MM.1S (cell line): ENCODE measurements around the gene RAB1B.
"Not testable (repeated sequence)": the region's sequence is repeated elsewhere in the genome, so short reads cannot be mapped to it uniquely, and the experiment has no call there.

Source experiments
- DNase-seq: peaks from one replicate; pipeline ENCODE4 v3.0.0-alpha.2; 2015
- H2AFZ ChIP-seq: fragments of 300-600 bp; sonication (generic); 2 replicates; pipeline ENCODE4 v1.6.0; 2016; ENCODE audit warnings: antibody characterized with exemption, low read length
- H3F3A ChIP-seq: fragments of 300-600 bp; sonication (generic); 2 replicates; pipeline ENCODE4 v1.6.1; 2016; ENCODE audit warnings: mild to moderate bottlenecking, antibody characterized with exemption, low read length, moderate library complexity, mixed read lengths; ENCODE audit not compliant: insufficient read depth
- H3K27ac ChIP-seq: fragments of 300-600 bp; sonication (generic); 2 replicates; pipeline ENCODE4 v1.5.1; 2016; ENCODE audit warnings: mild to moderate bottlenecking, low read length
- H3K27me3 ChIP-seq: fragments of 300-600 bp; sonication (generic); replicated peaks from 2 replicates; pipeline ENCODE4 v1.6.0; 2016; ENCODE audit warnings: low read length; ENCODE audit not compliant: insufficient read depth
- H3K36me3 ChIP-seq: fragments of 300-600 bp; sonication (generic); replicated peaks from 2 replicates; pipeline ENCODE4 v1.6.1; 2016; ENCODE audit warnings: mild to moderate bottlenecking, low read length, mixed read lengths; ENCODE audit not compliant: insufficient read depth
- H3K4me1 ChIP-seq: fragments of 300-600 bp; sonication (generic); 2 replicates; pipeline ENCODE4 v1.6.1; 2016; ENCODE audit warnings: low read length, mixed read lengths
- H3K4me2 ChIP-seq: fragments of 300-600 bp; sonication (generic); 2 replicates; pipeline ENCODE4 v1.6.0; 2016; ENCODE audit warnings: low read depth, low read length
- H3K4me3 ChIP-seq: fragments of 300-600 bp; sonication (generic); 2 replicates; pipeline ENCODE4 v1.5.1; 2016; ENCODE audit warnings: low read length, mixed read lengths
- H3K79me2 ChIP-seq: fragments of 300-600 bp; sonication (generic); 2 replicates; pipeline ENCODE4 v1.6.1; 2016; ENCODE audit warnings: mixed run types, low read length, mixed read lengths
- H3K9ac ChIP-seq: fragments of 300-600 bp; sonication (generic); 2 replicates; pipeline ENCODE4 v1.6.1; 2016; ENCODE audit warnings: low read length, mixed read lengths
- H3K9me2 ChIP-seq: fragments of 300-600 bp; sonication (generic); replicated peaks from 2 replicates; pipeline ENCODE4 v1.6.1; 2016; ENCODE audit warnings: mild to moderate bottlenecking, low read length, mixed read lengths; ENCODE audit not compliant: insufficient read depth
- H3K9me3 ChIP-seq: fragments of 300-600 bp; sonication (generic); replicated peaks from 2 replicates; pipeline ENCODE4 v1.6.1; 2016; ENCODE audit warnings: mild to moderate bottlenecking, low read length, mixed read lengths; ENCODE audit not compliant: insufficient read depth
- H4K20me1 ChIP-seq: fragments of 300-600 bp; sonication (generic); 2 replicates; pipeline ENCODE4 v1.6.1; 2016; ENCODE audit warnings: mild to moderate bottlenecking, low read length, moderate library complexity, mixed read lengths; ENCODE audit not compliant: insufficient read depth
- CTCF ChIP-seq: fragments of 300-600 bp; sonication (generic); IDR thresholded peaks from 2 replicates; pipeline ENCODE4 v1.5.1; 2016; ENCODE audit warnings: antibody characterized with exemption, low read length, mixed read lengths
- EZH2 ChIP-seq: fragments of 300-600 bp; sonication (generic); optimal IDR thresholded peaks from 2 replicates; pipeline ENCODE3; 2017; ENCODE audit warnings: low read depth, mild to moderate bottlenecking, antibody characterized with exemption, low read length, mixed read lengths
- EZH2phosphoT487 ChIP-seq: fragments of 300-600 bp; sonication (generic); IDR thresholded peaks from 2 replicates; pipeline ENCODE4 v1.6.1; 2018; ENCODE audit warnings: antibody characterized with exemption, low read length

The RAB1B gene

DNA sequence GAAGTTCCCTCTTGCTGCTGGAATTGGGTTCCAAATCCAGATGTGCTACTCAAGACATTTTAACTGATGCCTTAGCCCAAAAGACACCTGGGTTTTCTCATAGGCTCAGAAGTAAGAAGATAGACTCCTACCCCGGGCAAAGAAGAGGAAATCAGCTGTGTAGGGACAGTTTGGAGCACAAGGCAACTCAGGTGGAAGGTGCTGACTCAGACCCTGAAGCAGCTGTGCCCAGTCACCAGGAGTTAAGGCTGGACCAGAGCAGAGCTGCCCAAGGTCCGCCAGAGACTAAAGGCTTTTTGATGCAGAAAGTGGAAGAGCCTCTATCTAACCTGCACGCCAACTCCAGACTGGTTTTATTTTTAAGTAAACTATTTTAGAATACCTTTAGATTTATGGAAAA is 20.6 kb upstream of the RAB1B start:
- TF ChIP-seq EZH2 (no peak), CTCF (no peak), EZH2phosphoT487 (no peak)
- Histone ChIP-seq H3K27me3 (no peaks in the 10 kb centered on the region), H3K79me2 (no peaks in the 10 kb centered on the region), H4K20me1 (no peaks in the 10 kb centered on the region), H3K27ac (no peak overlapping the region), H3K4me3 (no peak overlapping the region), H3K9me2 (no peaks in the 10 kb centered on the region), H3K9ac (no peak overlapping the region), H3K4me2 (no peak overlapping the region), H3K36me3 (no peaks in the 10 kb centered on the region), H3K9me3 (no peaks in the 10 kb centered on the region), H3F3A (no peaks in the 10 kb centered on the region), H2AFZ (no peak overlapping the region), H3K4me1 (no peaks in the 10 kb centered on the region)
- DNase-seq = no peak

DNA sequence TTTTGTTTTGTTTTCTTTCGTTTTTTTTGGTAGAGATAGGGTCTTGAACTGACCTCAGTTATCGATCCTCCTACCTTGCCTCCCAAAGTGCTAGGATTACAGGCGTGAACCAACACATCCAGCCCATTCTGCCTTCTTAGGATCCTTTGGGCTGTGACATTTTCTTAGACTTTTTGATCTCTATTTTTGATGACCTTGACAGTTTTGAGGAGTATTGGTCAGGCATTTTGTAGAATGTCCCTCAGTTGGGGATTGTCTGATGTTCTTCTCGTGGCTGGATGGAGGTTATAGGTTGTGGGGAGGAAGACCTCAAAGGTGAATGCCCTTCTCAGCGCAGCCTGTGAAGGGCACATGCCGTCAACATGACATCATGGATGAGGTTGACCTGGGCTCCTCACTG is 19.5 kb upstream of the RAB1B start:
- H3K27ac ChIP-seq = no peak overlapping the region
- H3K9me3 ChIP-seq = no peaks in the 10 kb centered on the region
- H3K36me3 ChIP-seq = no peaks in the 10 kb centered on the region
- no peak overlapping the region for H3K9ac ChIP-seq
- no peak for TF ChIP-seq EZH2phosphoT487
- TF ChIP-seq EZH2 = no peak
- no peak for TF ChIP-seq CTCF
- H2AFZ ChIP-seq = no peak overlapping the region
- no peak overlapping the region for H3K4me2 ChIP-seq
- H3K9me2 ChIP-seq = no peaks in the 10 kb centered on the region
- no peak for DNase-seq
- no peaks in the 10 kb centered on the region for H3F3A ChIP-seq
- H3K4me3 ChIP-seq = no peak overlapping the region
- no peaks in the 10 kb centered on the region for H3K4me1 ChIP-seq
- no peaks in the 10 kb centered on the region for H3K27me3 ChIP-seq
- H3K79me2 ChIP-seq = no peaks in the 10 kb centered on the region
- H4K20me1 ChIP-seq = no peaks in the 10 kb centered on the region

GRCh38 chr11:66251809-66252208 is 16.6 kb upstream of the RAB1B start:
- H3K9me3 ChIP-seq = no peaks in the 10 kb centered on the region
- no peak overlapping the region for H3K9ac ChIP-seq
- no peak overlapping the region for H3K4me2 ChIP-seq
- no peaks in the 10 kb centered on the region for H4K20me1 ChIP-seq
- DNase-seq = no peak
- no peak overlapping the region for H2AFZ ChIP-seq
- H3K4me3 ChIP-seq = no peak overlapping the region
- H3K27me3 ChIP-seq = no peaks in the 10 kb centered on the region
- H3K27ac ChIP-seq = no peak overlapping the region
- H3K9me2 ChIP-seq = no peaks in the 10 kb centered on the region
- H3F3A ChIP-seq = no peaks in the 10 kb centered on the region
- TF ChIP-seq EZH2 (no peak), EZH2phosphoT487 (no peak), CTCF (no peak)
- no peaks in the 10 kb centered on the region for H3K79me2 ChIP-seq
- H3K4me1 ChIP-seq = no peaks in the 10 kb centered on the region
- no peaks in the 10 kb centered on the region for H3K36me3 ChIP-seq

- not testable (repeated sequence) for H3K9ac ChIP-seq, H3K36me3 ChIP-seq, H3K9me3 ChIP-seq, H3K4me3 ChIP-seq, H2AFZ ChIP-seq, H4K20me1 ChIP-seq, H3K27me3 ChIP-seq, DNase-seq, H3K4me2 ChIP-seq, H3K27ac ChIP-seq, H3K9me2 ChIP-seq, H3F3A ChIP-seq, H3K4me1 ChIP-seq, H3K79me2 ChIP-seq
Measured at GRCh38 chr11:66253081-66253480, 15.4 kb upstream of the RAB1B start.
